GM18511 (cell line): ENCODE measurements around the gene CAD.

Experiments
- ATAC-seq: cut with Tn5 transposase; IDR thresholded peaks from one replicate; pipeline ENCODE4 v1.9.1; 2021; ENCODE audit warnings: mild to moderate bottlenecking, moderate library complexity; ENCODE audit not compliant: unreplicated experiment

The CAD gene

GRCh38 chr2:27222407-27222806 is 5.2 kb downstream of the CAD start:
- ATAC-seq: no peak

GRCh38 chr2:27223416-27223815 is 6.2 kb downstream of the CAD start:
- ATAC-seq: no peak

GRCh38 chr2:27225526-27225925 is 8.4 kb downstream of the CAD start:
- ATAC-seq: no peak

DNA sequence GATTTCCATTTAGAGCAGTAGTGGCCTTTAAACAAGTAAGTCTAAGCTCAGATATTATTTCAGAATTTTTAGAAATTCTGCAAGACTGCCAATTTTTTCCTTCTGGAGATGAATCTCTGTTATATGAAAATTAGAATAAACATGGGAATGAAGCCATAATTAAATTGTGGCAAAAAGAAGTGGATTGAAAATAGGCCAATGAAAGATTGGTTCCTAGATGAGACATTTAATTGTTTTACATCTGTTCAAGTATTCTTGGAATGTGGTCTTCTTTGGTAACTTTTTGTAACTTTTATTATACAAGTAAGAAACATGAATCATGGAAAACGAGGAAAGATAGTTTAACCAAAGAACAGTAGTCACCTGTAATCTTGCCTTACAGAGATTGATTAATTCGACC is 10.3 kb downstream of the CAD start:
- no peak for ATAC-seq

DNA sequence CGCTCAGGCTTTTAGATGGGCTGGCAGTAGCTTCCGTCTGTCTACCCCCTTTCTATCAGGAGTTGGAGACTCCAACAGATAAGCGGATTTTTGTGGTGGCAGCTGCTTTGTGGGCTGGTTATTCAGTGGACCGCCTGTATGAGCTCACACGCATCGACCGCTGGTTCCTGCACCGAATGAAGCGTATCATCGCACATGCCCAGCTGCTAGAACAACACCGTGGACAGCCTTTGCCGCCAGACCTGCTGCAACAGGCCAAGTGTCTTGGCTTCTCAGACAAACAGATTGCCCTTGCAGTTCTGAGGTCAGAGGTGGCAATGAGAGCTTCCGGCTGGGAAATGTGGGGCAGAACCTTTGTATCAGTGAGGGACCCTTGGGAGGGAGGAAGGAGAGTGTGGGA is 14.8 kb downstream of the CAD start:
- ATAC-seq: no peak

- no peak for ATAC-seq
Measured at GRCh38 chr2:27233341-27233740, 16.2 kb downstream of the CAD start.

DNA sequence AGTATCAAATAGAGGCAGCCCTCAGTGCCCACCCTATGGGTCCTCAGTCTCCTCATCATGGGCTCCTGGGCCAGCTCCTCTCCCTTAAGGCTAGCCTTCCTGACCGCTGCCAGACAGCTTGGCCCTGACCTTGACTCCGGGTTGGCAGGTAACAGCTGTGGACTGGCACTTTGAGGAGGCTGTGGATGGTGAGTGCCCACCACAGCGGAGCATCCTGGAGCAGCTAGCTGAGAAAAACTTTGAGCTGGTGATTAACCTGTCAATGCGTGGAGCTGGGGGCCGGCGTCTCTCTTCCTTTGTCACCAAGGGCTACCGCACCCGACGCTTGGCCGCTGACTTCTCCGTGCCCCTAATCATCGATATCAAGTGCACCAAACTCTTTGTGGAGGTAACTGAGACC is 19.0 kb downstream of the CAD start:
- no peak for ATAC-seq

DNA sequence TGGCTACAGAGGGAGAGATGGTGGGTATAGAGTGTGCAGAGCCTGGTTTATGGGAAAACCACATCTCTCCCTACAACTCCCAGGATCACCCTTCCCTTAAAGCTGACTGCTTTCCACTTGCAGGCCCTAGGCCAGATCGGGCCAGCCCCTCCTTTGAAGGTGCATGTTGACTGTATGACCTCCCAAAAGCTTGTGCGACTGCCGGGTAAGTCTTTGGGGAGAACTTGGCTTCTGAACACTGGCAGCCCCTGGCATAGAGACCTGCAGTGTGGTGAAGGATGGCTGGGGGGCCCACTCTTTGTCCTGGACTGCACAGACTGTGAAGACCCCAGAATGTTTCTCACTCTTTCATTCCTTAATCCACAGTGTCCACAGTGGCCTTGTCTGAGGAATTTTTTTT is 19.5 kb downstream of the CAD start:
- ATAC-seq: no peak

- ATAC-seq: no peak
Measured at GRCh38 chr2:27237341-27237945, 20.3 kb downstream of the CAD start.

DNA sequence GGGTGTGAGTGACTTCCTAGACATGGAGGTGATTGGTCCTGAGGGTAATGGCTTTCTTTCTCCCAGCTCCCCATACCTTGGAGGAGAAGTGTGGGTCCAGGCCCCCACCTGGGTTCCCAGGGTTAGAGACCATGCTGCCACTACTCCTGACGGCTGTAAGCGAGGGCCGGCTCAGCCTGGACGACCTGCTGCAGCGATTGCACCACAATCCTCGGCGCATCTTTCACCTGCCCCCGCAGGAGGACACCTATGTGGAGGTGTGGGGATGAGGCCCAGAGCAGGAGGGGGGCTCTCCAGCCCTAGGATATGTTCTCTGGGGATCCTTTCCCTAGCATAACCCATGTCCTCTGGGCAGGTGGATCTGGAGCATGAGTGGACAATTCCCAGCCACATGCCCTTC is 21.8 kb downstream of the CAD start:
- no peak for ATAC-seq

- no peak for ATAC-seq
Measured at GRCh38 chr2:27240406-27240805, 23.2 kb downstream of the CAD start.

DNA sequence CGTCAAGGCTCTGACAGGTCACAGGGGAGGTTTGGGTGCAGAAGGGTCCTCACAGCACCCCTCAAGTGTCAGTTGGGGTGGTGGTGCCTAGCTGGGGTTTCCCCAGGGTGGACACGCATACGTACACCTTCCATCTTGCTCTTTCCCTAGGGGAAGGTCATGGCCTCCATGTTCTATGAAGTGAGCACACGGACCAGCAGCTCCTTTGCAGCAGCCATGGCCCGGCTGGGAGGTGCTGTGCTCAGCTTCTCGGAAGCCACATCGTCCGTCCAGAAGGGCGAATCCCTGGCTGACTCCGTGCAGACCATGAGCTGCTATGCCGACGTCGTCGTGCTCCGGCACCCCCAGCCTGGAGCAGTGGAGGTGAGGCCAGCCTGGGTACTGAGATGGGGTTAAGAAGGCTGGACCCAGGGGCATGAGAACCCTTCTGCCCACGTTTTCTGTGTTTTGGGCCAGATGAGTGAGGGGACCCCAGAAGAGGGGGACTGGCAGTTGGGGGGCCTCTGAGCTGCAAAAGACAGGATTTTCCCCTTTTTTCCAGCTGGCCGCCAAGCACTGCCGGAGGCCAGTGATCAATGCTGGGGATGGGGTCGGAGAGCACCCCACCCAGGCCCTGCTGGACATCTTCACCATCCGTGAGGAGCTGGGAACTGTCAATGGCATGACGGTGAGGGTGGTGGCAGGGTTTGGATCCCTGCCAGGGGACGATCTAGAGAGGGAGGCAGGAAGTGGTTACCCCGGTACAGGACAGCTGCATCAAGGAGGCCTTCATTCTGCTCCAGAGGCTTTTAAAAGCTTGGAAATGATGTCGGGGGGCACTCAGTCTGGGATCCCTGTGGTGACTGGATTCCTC is 24.8 kb downstream of the CAD start:
- no peak for ATAC-seq

DNA sequence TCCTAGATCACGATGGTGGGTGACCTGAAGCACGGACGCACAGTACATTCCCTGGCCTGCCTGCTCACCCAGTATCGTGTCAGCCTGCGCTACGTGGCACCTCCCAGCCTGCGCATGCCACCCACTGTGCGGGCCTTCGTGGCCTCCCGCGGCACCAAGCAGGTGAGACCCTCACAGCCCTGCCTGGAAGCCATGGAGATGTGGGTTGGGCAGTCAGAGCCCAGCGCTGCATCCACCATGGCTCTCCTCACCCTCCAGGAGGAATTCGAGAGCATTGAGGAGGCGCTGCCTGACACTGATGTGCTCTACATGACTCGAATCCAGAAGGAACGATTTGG is 25.4 kb downstream of the CAD start:
- no peak for ATAC-seq

GRCh38 chr2:27243391-27244130 is 26.4 kb downstream of the CAD start:
- ATAC-seq: no peak

DNA sequence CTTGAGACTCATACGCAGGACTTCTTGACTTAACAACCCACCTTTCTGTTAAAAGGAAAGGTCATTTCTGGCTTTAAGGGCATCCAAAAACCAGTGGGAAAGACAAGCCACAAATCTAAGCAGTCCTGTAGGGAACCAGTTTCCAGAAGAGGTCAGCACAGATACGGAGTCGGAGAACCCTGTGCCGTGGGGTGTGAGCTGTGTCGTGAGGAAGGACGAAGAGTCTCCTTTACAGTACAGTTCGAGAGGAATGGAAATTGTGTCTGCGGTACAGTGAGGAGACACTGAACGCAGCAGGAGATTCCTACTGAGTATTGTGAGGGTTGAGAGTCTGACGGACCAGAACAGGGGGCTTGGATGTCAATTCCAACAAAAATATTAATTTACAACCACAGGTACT is 27.9 kb downstream of the CAD start:
- no peak for ATAC-seq

DNA sequence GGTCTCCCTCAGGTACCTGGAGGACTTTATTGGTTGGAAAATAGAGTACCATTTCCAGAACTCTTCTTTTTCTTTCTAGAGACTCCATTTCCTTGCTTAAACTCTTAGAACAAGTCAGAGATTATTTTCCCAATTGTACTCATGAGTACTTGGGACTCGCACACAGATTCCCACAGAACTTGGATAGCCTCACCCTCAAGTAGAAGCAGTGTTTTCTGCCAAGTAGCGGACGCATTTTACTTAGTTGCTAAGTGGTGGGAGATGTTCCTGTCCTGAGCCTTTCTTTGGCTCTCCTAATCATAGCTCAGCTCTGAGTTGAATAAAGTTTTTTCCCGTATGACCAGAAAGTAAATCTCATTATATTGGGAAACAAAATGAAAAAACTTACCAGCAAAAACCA is 28.5 kb downstream of the CAD start:
- no peak for ATAC-seq

- no peak for ATAC-seq
Measured at GRCh38 chr2:27247893-27248292, 30.7 kb downstream of the CAD start.

DNA sequence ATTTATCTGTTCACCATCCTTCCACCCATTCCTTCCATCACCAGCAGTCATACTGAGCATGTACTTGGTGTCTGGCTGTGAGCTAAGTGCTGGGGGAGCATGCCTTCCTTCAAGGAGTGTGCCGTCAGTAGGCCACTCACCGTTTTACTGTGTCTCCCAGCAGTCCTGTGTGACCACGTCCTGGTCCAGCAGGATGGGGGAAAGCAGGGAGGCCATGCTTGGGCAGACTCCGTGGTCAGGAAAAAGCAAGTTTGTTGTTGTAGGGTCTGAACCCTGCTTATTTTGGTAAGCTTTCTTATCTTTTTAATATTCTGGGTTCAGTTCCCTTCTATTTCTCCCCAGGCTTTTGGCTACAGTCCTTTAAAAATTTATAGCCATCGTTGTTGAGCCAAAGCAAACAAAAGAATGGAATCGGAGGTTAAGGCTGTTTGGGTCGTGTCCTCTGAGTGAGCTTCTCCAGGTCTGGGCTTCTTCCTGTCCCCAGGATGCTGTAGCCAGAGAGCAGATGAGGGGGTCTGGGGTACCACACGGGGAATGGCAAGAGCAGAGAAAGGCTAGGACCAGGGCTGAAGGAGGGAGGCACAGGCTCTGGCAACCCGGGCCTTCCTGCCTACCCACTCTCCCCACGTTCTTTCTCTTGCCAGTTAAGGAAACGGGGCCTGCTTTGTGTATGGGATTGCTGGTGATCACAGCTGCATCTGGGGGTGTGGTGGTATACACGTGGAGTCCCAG is 32.2 kb downstream of the CAD start:
- no peak for ATAC-seq

GRCh38 chr2:27249891-27250651 is 32.9 kb downstream of the CAD start:
- ATAC-seq: no peak

- ATAC-seq: no peak
Measured at GRCh38 chr2:27250652-27251379, 33.6 kb downstream of the CAD start.
